ENCODE measurements around the gene METTL8. TPM values are rescaled to one million over a fixed set of nuclear protein-coding genes. Genes with fewer than 3 reads are reported as not detected.

METTL8 gene
- total and polyA plus RNA-seq, 2 experiments from 2014 or later = 60.9 to 64.3 TPM

GRCh38 chr2:171310889-171311288, 122.9 kb downstream of the METTL8 start (continued):
- TF ChIP-seq CTCF (conservative IDR thresholded peaks at IDR 0.05; ENCODE audit: low read depth in 2 of 2) (no peak), ZNF462 (CRISPR knock-in tag; IDR thresholded peaks at IDR 0.05) (no peak), ZNF114 (CRISPR knock-in tag; IDR thresholded peaks at IDR 0.05) (no peak)

- ATAC-seq (no peak), DNase-seq (ENCODE audit: low spot score) (no peak)
- Mint-ChIP-seq H3K27me3 (ENCODE audit: insufficient read depth, low read depth, poor library complexity) (peaks cover 10% of the 10 kb centered on the region), H3K27ac (no peak overlapping the region), H3K9me3 (peaks cover 48% of the 10 kb centered on the region), H3K36me3 (ENCODE audit: low read depth) (peaks cover 44% of the 10 kb centered on the region), H3K4me3 (no peak overlapping the region), H3K4me1 (peaks cover 8% of the 10 kb centered on the region)
- Histone ChIP-seq H3F3A (replicated peaks; ENCODE audit: low read depth) (peaks cover 13% of the 10 kb centered on the region), H2AFZ (no peak overlapping the region), H3K36me3 (ENCODE audit: insufficient read depth) (peaks cover 9% of the 10 kb centered on the region; the same call in 1 of the 2 replicates), H3K4me1 (ENCODE audit: insufficient read depth) (peaks cover 7% of the 10 kb centered on the region), H3K27ac (ENCODE audit: low read depth) (no peak overlapping the region), H3K79me2 (replicated peaks; ENCODE audit: insufficient read depth) (no peaks in the 10 kb centered on the region), H3K4me3 (no peak overlapping the region), H4K20me1 (replicated peaks; ENCODE audit: insufficient read depth) (no peaks in the 10 kb centered on the region), H3K4me2 (no peak overlapping the region), H3K27me3 (ENCODE audit: insufficient read depth) (no peaks in the 10 kb centered on the region), H3K9me2 (ENCODE audit: insufficient read depth) (peaks cover 6% of the 10 kb centered on the region; the same call in 1 of the 2 replicates)
- TF ChIP-seq ETS1 (IDR thresholded peaks at IDR 0.05) (no peak), JUNB (IDR thresholded peaks at IDR 0.05; ENCODE audit: unreplicated experiment) (no peak), STAT1 (IDR thresholded peaks at IDR 0.05; ENCODE audit: unreplicated experiment) (no peak)
Observed at GRCh38 chr2:171309455-171310286, 124.1 kb downstream of the METTL8 start.
